ENCODE results near the gene VPS29.

The VPS29 gene

GRCh38 chr12:110451263-110451662 is 50.6 kb downstream of the VPS29 start:
- FAIRE-seq (no peak), DNase-seq (ENCODE audit: insufficient read length, low spot score) (no peak)

GRCh38 chr12:110449799-110450497 is 52.0 kb downstream of the VPS29 start, which contains the start of gene ARPC3:
Gene ARPC3, minus strand, starts transcription at chr12:110450337. Its CDS starts 77 bp downstream, at chr12:110450260.
- FAIRE-seq, result peak; percentile 95

DNA sequence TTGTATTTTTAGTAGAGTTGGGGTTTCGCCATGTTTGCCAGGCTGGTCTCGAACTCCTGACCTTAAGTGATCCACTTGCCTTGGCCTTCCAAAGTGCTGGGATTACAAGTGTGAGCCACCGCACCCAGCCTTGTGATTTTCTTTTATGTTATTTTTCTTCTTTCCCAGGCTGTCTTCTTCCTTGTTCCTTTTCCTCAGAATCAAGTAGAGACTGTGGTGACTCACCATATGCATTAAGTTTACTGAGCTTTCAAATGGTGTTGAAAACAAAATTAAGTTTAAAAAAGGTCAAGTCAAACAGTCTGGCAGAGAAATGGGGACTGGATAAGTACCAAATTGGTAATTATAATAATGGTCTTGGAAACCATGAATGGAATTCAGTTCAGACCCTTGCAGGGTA is 57.5 kb downstream of the VPS29 start:
- no peak for DNase-seq (ENCODE audit: insufficient read length, low spot score)
- FAIRE-seq, result no peak

More at GRCh38 chr12:110449799-110450497, 52.0 kb downstream of the VPS29 start, which contains the start of gene ARPC3:
- peak; percentile 91 for DNase-seq (ENCODE audit: insufficient read length, low spot score)

Measured in HTR-8/SVneo (cell line).